ENCODE results near the gene TARBP2.

Gene TARBP2, protein sequence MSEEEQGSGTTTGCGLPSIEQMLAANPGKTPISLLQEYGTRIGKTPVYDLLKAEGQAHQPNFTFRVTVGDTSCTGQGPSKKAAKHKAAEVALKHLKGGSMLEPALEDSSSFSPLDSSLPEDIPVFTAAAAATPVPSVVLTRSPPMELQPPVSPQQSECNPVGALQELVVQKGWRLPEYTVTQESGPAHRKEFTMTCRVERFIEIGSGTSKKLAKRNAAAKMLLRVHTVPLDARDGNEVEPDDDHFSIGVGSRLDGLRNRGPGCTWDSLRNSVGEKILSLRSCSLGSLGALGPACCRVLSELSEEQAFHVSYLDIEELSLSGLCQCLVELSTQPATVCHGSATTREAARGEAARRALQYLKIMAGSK

GRCh38 chr12:53500776-53501614 is at the start of gene TARBP2:
Gene TARBP2, plus strand, starts transcription at chr12:53501283. Its CDS starts 126 bp downstream, at chr12:53501409.
- DNase-seq: peak; percentile 93 to 97 (median 95)

DNA sequence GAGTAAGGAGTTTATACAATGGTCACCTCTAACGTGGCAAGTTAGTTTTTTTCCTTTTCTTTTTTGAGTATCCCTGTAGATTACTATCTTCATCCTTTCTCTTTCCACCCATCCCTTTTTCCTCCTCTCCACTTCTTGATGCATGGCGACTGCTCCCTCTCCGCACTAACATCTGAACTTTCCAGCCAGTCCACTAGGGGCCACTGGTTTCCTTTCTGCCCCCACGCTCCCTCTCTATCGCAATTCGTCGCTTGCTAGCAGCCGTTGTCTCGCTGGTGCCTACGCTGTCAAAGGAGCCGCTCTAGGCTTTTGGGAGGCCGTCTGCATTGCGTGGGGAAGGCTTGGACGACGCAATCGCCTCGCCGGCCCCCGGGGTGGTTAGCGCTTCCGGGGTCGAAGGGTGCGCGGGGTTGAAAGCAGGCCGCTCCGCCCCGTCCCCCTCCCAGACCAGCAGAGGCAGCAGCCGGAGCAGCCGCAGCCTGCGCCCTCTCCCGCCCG is 49.4 kb upstream of the TARBP2 start, which contains the start of gene PCBP2:
PCBP2 (plus strand) TSS at position 442 of the 498 bp plus-strand sequence. CDS start 2,699 bp downstream, outside the sequence.
- DNase-seq: peak; percentile 90 to 96 (median 92)

DNA sequence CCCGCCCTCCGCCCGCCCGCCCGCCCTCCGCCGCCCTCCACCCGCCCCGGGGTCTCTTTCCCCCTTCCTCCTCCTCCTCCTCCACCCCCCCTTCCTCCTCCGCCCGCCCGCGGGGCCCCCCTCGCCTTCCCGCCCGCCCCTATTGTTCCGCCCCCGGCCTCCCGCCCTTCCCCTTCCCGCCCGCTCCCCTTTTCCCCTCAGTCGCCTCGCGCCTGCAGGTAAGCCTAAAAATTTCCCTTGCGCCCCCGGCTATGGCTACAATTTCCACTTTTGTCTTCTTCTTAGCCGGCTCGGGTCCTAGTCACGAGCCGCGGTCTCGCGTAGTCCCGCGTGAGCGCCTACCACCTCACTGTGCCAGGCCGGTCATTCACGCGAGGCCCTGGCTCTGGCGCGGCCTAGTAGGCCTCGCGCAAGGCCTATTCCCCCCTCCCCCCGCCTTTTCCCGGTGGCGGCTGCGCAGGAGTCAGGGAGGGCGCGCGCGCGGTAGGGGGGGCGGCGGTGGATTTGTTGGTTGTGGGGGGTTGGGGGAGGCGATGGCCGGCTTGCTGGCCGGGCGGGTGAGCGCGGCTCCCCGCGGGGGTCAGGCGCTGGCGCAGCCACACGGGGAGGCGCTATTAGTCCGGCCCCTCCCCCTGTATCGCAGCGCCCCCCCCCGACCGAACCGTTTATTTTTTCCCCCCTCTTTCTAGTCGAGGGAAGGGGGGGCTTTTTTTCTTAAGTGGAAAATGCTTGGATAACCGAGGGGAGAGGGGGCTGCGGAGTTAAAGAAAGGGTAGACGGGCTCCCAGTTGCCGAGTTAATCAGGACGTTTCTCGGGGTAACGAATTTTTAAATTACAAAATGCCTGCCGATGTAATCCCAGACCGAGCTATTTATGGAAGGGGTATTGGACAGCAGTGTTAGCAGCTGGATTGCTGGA is 48.7 kb upstream of the TARBP2 start:
- DNase-seq: peak; percentile 59 to 85 (median 70)

DNA sequence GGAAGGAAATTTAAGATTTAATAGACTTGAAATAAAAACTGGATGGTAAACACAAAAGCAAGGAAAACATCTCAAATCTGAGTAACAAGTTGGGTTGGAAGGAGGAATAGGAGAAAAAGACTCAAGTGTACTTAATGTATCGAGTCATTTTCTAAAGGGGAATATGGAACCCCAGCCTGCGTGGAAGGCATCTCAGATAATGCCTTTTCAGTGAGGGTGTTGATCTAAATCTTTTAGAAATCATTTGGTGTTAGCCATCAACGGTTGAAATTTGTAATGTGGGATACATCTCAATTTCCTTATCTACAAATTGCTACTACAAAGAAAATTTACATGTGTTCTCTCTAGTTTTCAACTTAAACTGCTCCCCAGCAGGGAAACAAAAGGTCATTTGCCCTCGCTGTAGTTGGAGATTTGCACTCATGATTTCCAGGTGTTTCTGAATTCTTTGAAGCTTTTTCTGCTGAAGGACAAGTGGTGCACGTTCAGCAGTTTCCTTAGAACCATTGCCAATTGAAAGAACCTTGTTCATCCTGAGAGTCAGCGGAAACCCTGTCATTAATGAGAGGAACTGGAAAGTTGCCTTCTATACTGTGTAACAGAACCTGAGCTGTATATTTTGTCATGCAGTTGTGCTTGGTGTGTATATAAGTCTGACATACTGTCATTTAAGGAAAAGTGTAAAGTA is 47.0 kb upstream of the TARBP2 start:
- no peak for DNase-seq

DNA sequence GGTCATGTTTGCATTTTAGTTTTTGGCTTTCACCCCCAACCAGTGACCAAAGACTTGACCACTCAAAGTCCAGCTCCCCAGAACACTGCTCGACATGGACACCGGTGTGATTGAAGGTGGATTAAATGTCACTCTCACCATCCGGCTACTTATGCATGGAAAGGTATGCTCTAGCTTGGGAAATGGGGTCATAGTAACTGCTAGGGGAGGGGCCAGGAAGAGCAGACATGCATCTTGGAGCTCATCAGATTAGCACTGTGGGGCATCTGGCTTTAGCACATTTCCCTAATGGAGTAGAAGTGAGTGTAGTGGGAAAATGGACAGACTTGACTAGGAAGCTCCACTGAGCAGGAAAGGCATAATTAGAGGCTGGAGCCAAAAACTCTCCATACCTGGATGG is 46.4 kb upstream of the TARBP2 start:
- no peak for DNase-seq

GRCh38 chr12:53456654-53457366 is 44.3 kb upstream of the TARBP2 start:
- DNase-seq: no peak

DNA sequence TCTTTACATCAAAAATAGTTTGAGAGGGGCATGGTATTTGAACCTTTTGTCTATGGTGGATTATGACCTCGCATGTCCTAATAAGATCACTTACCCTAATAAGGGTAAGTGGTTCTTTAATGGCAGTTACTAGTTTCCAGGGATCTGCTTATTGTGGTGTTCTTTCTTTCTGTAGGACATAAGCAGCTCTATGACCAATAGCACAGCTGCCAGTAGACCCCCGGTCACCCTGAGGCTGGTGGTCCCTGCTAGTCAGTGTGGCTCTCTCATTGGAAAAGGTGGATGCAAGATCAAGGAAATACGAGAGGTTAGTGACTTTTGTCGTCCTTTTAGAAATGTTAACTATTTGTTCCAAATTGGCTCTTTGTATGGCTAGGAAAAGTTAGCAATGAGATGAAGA is 42.0 kb upstream of the TARBP2 start:
- no peak for DNase-seq

GRCh38 chr12:53461059-53461458 is 40.0 kb upstream of the TARBP2 start:
- DNase-seq: no peak

- DNase-seq: no peak
Observed at GRCh38 chr12:53461591-53461990, 39.5 kb upstream of the TARBP2 start.

GRCh38 chr12:53462935-53463334 is 38.1 kb upstream of the TARBP2 start:
- DNase-seq: no peak

GRCh38 chr12:53463802-53464560 is 37.1 kb upstream of the TARBP2 start:
- no peak for DNase-seq

GRCh38 chr12:53464685-53465418 is 36.2 kb upstream of the TARBP2 start:
- no peak for DNase-seq

DNA sequence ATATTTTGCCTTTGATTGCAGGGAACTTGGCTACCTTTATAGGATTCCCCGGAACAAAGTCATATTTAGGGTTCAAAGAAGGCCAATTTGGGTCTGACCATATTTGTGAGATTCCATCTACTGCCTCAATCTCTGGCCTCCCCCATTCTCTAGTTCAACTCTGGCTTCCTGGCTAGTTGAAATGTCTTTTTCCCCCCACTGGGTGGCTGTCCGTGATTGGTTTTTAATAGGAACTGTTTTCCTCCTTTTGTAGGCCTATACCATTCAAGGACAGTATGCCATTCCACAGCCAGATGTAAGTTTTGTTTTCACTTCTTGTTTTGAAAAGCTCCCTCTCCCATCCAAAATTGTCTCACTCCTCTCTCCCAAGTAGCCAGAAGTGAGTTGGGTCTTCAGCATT is 35.4 kb upstream of the TARBP2 start:
- no peak for DNase-seq

- no peak for DNase-seq
Observed at GRCh38 chr12:53466640-53467039, 34.4 kb upstream of the TARBP2 start.

DNA sequence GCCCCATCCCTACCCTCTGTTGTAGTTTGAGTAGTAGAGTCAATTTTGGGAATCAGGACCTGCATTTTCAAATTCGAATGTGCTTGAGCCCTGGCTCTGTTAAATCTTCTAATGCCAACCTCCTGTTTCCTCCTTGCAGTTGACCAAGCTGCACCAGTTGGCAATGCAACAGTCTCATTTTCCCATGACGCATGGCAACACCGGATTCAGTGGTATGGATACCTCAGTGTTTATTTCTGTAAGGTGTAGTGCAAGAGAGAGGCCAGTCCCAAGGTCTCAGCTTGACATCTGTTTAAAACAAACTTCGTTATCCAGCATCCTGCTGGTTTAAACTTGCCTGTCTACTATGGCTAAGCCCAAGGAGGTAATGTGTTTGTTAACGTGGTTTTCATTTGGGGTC is 34.0 kb upstream of the TARBP2 start:
- DNase-seq: no peak

DNA sequence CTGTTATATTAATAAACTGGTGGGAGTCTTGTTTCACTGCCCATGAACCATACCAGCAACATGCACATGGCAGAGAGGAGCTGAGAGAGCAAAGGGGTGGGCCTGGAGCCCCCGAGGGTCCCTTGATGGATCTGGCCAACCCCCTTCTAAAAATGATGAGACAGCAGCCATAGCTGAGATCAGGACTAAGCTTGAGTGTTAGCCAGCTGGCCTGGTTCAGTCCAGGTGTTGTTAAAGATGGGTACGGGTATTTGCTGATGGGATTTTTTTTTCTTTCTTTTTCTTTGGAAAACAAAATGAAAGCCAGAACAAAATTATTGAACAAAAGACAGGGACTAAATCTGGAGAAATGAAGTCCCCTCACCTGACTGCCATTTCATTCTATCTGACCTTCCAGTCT is 33.2 kb upstream of the TARBP2 start:
- no peak for DNase-seq

DNA sequence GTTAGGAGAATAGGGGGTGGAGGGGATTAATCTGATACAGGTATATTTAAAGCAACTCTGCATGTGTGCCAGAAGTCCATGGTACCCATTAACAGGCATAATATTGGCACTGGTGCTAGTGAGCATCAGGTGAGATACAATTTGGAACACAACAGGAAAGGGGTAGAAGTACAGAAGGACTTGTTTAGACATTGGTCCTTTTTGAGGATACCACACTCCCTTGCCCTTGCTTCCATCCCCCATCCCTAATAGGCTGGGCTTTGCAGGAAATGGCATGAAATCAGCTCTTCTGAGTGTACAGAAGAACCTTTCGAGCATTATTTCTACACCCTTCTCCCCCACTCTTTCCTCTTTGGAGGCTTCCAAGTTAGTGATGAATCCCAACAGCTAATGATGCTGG is 32.8 kb upstream of the TARBP2 start:
- DNase-seq: no peak

GRCh38 chr12:53472056-53472582 is 29.0 kb upstream of the TARBP2 start:
- no peak for DNase-seq

- DNase-seq: no peak
Observed at GRCh38 chr12:53474077-53474476, 27.0 kb upstream of the TARBP2 start.

- no peak for DNase-seq
Observed at GRCh38 chr12:53474819-53475218, 26.3 kb upstream of the TARBP2 start.
